ENCODE data around the gene GRM7. TPM values are rescaled to one million over a fixed set of nuclear protein-coding genes. Genes with fewer than 3 reads are reported as not detected.

Gene GRM7
- total RNA-seq, 1 experiment from 2014 or later, result not detected

DNA sequence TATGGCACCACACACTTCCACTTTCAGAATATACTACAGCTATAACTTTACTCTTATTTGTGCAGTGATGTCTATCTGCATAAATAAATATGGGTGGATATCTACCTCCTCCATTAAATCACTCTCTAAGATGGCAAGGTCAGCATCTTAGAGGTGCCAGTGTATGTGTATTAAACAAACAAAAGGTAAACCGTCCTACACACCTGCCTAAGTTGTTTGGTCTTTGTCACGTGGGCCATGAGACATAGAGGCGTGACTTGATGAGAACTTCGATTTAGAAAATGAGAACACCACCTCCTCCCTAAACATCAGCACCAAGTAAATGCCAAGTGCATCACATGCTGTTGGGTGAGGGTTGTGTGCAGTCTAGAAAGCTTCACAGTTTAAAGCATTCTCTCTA is 310.6 kb downstream of the GRM7 start:
- intact Hi-C loops (cut with micrococcal nuclease), result no loop called here
- Histone ChIP-seq H3K4me2 (ENCODE audit: low read length) (no peak overlapping the region), H3K36me3 (ENCODE audit: control insufficient read depth in 1 of 2, insufficient read depth in 2 of 2, low read length in 2 of 2) (no peaks in the 10 kb centered on the region), H3K4me1 (ENCODE audit: control insufficient read depth in 1 of 2, insufficient read depth in 2 of 2, low read length in 2 of 2) (no peaks in the 10 kb centered on the region), H3K79me2 (ENCODE audit: insufficient read depth, low read length) (no peaks in the 10 kb centered on the region), H3K9me3 (ENCODE audit: control insufficient read depth in 1 of 2, insufficient read depth in 1 of 2, low read depth in 1 of 2, low read length in 2 of 2) (no peaks in the 10 kb centered on the region), H4K20me1 (ENCODE audit: insufficient read depth) (no peaks in the 10 kb centered on the region), H3K9ac (ENCODE audit: low read length) (no peak overlapping the region), H3K9me2 (ENCODE audit: insufficient read depth) (no peaks in the 10 kb centered on the region), H3K27ac (ENCODE audit: low read depth, low read length) (no peak overlapping the region), H3K4me3 (replicated peaks in 1 of 2; ENCODE audit: low read depth in 1 of 2, low read length in 2 of 2) (no peak overlapping the region), H3K27me3 (ENCODE audit: insufficient read depth, low read length) (no peaks in the 10 kb centered on the region), H2AFZ (ENCODE audit: low read depth, low read length, poor library complexity, severe bottlenecking) (no peak overlapping the region)
- RAD21 ChIA-PET (ENCODE audit: low non-redundant PET in 1 of 2, low total read pairs in 2 of 2, uncharacterized antibody in 2 of 2, unreplicated experiment in 2 of 2), result no interaction called here
- DNase-seq (ENCODE audit: low read depth, low spot score), result no peak
- no peak for ATAC-seq
- CTCF ChIA-PET, result no interaction called here
- no TSS peak for BruUV-seq (replicated peaks)
- no peak for TF ChIP-seq ELF1 (IDR thresholded peaks at IDR 0.05; ENCODE audit: borderline replicate concordance, low read depth)
- TF ChIP-seq, protein P1, sequence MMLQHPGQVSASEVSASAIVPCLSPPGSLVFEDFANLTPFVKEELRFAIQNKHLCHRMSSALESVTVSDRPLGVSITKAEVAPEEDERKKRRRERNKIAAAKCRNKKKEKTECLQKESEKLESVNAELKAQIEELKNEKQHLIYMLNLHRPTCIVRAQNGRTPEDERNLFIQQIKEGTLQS (IDR thresholded peaks at IDR 0.05), result no peak
- TF ChIP-seq, protein P2, sequence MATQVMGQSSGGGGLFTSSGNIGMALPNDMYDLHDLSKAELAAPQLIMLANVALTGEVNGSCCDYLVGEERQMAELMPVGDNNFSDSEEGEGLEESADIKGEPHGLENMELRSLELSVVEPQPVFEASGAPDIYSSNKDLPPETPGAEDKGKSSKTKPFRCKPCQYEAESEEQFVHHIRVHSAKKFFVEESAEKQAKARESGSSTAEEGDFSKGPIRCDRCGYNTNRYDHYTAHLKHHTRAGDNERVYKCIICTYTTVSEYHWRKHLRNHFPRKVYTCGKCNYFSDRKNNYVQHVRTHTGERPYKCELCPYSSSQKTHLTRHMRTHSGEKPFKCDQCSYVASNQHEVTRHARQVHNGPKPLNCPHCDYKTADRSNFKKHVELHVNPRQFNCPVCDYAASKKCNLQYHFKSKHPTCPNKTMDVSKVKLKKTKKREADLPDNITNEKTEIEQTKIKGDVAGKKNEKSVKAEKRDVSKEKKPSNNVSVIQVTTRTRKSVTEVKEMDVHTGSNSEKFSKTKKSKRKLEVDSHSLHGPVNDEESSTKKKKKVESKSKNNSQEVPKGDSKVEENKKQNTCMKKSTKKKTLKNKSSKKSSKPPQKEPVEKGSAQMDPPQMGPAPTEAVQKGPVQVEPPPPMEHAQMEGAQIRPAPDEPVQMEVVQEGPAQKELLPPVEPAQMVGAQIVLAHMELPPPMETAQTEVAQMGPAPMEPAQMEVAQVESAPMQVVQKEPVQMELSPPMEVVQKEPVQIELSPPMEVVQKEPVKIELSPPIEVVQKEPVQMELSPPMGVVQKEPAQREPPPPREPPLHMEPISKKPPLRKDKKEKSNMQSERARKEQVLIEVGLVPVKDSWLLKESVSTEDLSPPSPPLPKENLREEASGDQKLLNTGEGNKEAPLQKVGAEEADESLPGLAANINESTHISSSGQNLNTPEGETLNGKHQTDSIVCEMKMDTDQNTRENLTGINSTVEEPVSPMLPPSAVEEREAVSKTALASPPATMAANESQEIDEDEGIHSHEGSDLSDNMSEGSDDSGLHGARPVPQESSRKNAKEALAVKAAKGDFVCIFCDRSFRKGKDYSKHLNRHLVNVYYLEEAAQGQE (IDR thresholded peaks at IDR 0.05; ENCODE audit: low read depth), result no peak
- TF ChIP-seq FOSL1 (IDR thresholded peaks at IDR 0.05; ENCODE audit: low read depth), result no peak
- no peak for TF ChIP-seq EZH2phosphoT487 (IDR thresholded peaks at IDR 0.05; ENCODE audit: borderline replicate concordance)
- no peak for TF ChIP-seq RAD21 (IDR thresholded peaks at IDR 0.05; ENCODE audit: low read depth)
- TF ChIP-seq YY1 (IDR thresholded peaks at IDR 0.05; ENCODE audit: extremely low read depth, insufficient replicate concordance, low read depth, low read length), result no peak
- no peak for TF ChIP-seq SRF (IDR thresholded peaks at IDR 0.05; ENCODE audit: low read depth)
- no peak for TF ChIP-seq ZNF274 (IDR thresholded peaks at IDR 0.05; ENCODE audit: low read depth, low read length)
- TF ChIP-seq, protein P3, sequence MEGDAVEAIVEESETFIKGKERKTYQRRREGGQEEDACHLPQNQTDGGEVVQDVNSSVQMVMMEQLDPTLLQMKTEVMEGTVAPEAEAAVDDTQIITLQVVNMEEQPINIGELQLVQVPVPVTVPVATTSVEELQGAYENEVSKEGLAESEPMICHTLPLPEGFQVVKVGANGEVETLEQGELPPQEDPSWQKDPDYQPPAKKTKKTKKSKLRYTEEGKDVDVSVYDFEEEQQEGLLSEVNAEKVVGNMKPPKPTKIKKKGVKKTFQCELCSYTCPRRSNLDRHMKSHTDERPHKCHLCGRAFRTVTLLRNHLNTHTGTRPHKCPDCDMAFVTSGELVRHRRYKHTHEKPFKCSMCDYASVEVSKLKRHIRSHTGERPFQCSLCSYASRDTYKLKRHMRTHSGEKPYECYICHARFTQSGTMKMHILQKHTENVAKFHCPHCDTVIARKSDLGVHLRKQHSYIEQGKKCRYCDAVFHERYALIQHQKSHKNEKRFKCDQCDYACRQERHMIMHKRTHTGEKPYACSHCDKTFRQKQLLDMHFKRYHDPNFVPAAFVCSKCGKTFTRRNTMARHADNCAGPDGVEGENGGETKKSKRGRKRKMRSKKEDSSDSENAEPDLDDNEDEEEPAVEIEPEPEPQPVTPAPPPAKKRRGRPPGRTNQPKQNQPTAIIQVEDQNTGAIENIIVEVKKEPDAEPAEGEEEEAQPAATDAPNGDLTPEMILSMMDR (IDR thresholded peaks at IDR 0.05 in 2 of 3, conservative IDR thresholded peaks at IDR 0.05 in 1 of 3; ENCODE audit: borderline replicate concordance in 1 of 3, insufficient read depth in 1 of 3, low read depth in 2 of 3, low read length in 2 of 3), result no peak
- TF ChIP-seq EZH2 (IDR thresholded peaks at IDR 0.05), result no peak
- TF ChIP-seq, protein P4, sequence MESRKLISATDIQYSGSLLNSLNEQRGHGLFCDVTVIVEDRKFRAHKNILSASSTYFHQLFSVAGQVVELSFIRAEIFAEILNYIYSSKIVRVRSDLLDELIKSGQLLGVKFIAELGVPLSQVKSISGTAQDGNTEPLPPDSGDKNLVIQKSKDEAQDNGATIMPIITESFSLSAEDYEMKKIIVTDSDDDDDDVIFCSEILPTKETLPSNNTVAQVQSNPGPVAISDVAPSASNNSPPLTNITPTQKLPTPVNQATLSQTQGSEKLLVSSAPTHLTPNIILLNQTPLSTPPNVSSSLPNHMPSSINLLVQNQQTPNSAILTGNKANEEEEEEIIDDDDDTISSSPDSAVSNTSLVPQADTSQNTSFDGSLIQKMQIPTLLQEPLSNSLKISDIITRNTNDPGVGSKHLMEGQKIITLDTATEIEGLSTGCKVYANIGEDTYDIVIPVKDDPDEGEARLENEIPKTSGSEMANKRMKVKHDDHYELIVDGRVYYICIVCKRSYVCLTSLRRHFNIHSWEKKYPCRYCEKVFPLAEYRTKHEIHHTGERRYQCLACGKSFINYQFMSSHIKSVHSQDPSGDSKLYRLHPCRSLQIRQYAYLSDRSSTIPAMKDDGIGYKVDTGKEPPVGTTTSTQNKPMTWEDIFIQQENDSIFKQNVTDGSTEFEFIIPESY (IDR thresholded peaks at IDR 0.05; ENCODE audit: extremely low read depth, insufficient replicate concordance, low read length), result no peak
- no peak for TF ChIP-seq JUND (IDR thresholded peaks at IDR 0.05)
- TF ChIP-seq SP1 (IDR thresholded peaks at IDR 0.05; ENCODE audit: low read depth), result no peak
- TF ChIP-seq EGR1 (IDR thresholded peaks at IDR 0.05; ENCODE audit: low read depth), result no peak
- TF ChIP-seq SIN3A (IDR thresholded peaks at IDR 0.05; ENCODE audit: low read depth), result no peak
- TF ChIP-seq TCF7L2 (IDR thresholded peaks at IDR 0.05; ENCODE audit: borderline replicate concordance, extremely low read depth, insufficient read depth, insufficient read length), result no peak
- no peak for TF ChIP-seq POLR2AphosphoS5 (IDR thresholded peaks at IDR 0.05; ENCODE audit: low read depth, low read length)
- POLR2A ChIA-PET, result no interaction called here
